Fibroblast of lung (primary cell): ENCODE data around the gene TMPRSS7.

Source experiments
- CTCF ChIP-seq, 2 donors: IDR thresholded peaks in 1 of 2; conservative IDR thresholded peaks in 1 of 2; 1 replicate in 1 of 2; 2 replicates in 1 of 2; pipeline ENCODE4 v1.5.1; 2011 to 2012; ENCODE audit warnings: low read length in 2 of 2, control low read depth in 1 of 2, inconsistent platforms in 1 of 2, low read depth in 1 of 2, mild to moderate bottlenecking in 1 of 2
- EZH2 ChIP-seq: IDR thresholded peaks from 2 replicates; pipeline ENCODE4 v1.5.1; 2012; ENCODE audit warnings: low read length, control low read depth, mild to moderate bottlenecking; ENCODE audit errors: missing control alignments

- no peak for TF ChIP-seq CTCF (conservative IDR thresholded peaks at IDR 0.05 in 1 of 2, IDR thresholded peaks at IDR 0.05 in 1 of 2; ENCODE audit: low read depth in 1 of 2, low read length in 2 of 2)
- no peak for TF ChIP-seq EZH2
Observed at GRCh38 chr3:112042842-112043280, 8.3 kb downstream of the TMPRSS7 start.
